Measurements from ENCODE around the gene EDEM2. TPM values are rescaled to one million over a fixed set of nuclear protein-coding genes. Genes with fewer than 3 reads are reported as not detected.
A peak's percentile ranks its signal among the peaks of the same experiment; 100 is the strongest.

EDEM2 gene
- polyA plus RNA-seq, 1 donor from 2014 or later: 13.3 TPM

DNA sequence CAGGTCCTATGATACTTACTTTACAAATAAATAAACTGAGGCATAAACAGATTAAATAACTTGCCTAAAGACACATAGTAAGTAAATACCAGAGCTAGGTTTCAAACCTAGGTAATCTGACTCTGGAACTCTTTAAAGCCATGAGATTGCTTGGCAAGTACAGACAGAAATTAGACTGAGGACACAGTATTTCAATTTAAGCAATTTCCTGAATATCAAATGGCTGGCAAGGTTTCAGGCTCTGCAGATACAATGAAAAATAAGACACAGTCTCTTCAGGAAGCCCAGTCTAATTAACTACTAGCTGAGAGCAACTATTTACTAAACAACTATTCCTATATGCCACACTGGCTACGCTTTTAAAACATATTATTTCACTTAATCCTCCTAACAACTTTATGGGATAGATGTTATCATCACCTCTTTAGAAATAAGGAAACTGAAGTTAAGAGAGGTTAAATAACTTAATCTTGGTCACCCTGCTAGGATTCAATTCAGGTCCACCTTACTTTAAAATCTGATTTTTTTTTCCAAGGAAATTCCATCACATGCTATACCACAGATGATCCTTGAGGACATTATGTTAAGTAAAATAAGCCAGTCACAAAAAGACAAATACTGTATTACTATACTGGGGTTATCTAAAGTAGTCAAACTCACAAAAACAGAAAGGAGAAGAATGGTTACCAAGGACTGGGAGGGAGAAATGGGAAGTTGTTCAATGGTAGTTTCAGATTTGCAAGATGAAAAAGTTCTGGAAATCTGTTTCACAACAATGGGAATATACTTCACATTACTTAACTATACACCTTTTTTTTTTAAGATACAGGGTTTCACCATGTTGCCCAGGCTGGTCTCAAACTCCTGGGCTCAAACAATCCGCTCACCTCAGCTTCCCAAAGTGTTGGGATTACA, 58.6 kb downstream of the EDEM2 start:
- H3K4me3 ChIP-seq (ENCODE audit: low read length): peak overlapping the region; percentile 2
- TF ChIP-seq, protein P1, sequence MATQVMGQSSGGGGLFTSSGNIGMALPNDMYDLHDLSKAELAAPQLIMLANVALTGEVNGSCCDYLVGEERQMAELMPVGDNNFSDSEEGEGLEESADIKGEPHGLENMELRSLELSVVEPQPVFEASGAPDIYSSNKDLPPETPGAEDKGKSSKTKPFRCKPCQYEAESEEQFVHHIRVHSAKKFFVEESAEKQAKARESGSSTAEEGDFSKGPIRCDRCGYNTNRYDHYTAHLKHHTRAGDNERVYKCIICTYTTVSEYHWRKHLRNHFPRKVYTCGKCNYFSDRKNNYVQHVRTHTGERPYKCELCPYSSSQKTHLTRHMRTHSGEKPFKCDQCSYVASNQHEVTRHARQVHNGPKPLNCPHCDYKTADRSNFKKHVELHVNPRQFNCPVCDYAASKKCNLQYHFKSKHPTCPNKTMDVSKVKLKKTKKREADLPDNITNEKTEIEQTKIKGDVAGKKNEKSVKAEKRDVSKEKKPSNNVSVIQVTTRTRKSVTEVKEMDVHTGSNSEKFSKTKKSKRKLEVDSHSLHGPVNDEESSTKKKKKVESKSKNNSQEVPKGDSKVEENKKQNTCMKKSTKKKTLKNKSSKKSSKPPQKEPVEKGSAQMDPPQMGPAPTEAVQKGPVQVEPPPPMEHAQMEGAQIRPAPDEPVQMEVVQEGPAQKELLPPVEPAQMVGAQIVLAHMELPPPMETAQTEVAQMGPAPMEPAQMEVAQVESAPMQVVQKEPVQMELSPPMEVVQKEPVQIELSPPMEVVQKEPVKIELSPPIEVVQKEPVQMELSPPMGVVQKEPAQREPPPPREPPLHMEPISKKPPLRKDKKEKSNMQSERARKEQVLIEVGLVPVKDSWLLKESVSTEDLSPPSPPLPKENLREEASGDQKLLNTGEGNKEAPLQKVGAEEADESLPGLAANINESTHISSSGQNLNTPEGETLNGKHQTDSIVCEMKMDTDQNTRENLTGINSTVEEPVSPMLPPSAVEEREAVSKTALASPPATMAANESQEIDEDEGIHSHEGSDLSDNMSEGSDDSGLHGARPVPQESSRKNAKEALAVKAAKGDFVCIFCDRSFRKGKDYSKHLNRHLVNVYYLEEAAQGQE (IDR thresholded peaks at IDR 0.05; ENCODE audit: borderline replicate concordance): no peak
- TF ChIP-seq EP300 (conservative IDR thresholded peaks at IDR 0.05; ENCODE audit: poor library complexity, severe bottlenecking) (no peak), RAD21 (conservative IDR thresholded peaks at IDR 0.05) (no peak), MXI1 (conservative IDR thresholded peaks at IDR 0.05; ENCODE audit: poor library complexity, severe bottlenecking) (no peak), EZH2 (IDR thresholded peaks at IDR 0.05; ENCODE audit: borderline replicate concordance, insufficient read depth, low read length, poor library complexity, severe bottlenecking) (no peak), SMC3 (conservative IDR thresholded peaks at IDR 0.05; ENCODE audit: poor library complexity) (no peak), POLR2AphosphoS5 (IDR thresholded peaks at IDR 0.05) (no peak)
- TF ChIP-seq, protein P2, sequence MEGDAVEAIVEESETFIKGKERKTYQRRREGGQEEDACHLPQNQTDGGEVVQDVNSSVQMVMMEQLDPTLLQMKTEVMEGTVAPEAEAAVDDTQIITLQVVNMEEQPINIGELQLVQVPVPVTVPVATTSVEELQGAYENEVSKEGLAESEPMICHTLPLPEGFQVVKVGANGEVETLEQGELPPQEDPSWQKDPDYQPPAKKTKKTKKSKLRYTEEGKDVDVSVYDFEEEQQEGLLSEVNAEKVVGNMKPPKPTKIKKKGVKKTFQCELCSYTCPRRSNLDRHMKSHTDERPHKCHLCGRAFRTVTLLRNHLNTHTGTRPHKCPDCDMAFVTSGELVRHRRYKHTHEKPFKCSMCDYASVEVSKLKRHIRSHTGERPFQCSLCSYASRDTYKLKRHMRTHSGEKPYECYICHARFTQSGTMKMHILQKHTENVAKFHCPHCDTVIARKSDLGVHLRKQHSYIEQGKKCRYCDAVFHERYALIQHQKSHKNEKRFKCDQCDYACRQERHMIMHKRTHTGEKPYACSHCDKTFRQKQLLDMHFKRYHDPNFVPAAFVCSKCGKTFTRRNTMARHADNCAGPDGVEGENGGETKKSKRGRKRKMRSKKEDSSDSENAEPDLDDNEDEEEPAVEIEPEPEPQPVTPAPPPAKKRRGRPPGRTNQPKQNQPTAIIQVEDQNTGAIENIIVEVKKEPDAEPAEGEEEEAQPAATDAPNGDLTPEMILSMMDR (IDR thresholded peaks at IDR 0.05; ENCODE audit: poor library complexity, severe bottlenecking): no peak
- H3K9ac ChIP-seq (ENCODE audit: low read length): no peak overlapping the region
- H3K36me3 ChIP-seq (ENCODE audit: insufficient read depth, low read length): no peaks in the 10 kb centered on the region
- H3K9me2 ChIP-seq (ENCODE audit: insufficient read depth, low read length): no peaks in the 10 kb centered on the region
- H3K79me2 ChIP-seq (replicated peaks; ENCODE audit: insufficient read depth, low read length): peaks cover 67% of the 10 kb centered on the region
- H3K27ac ChIP-seq (ENCODE audit: low read length): no peak overlapping the region
- H3K9me3 ChIP-seq (ENCODE audit: low read length): no peaks in the 10 kb centered on the region
- no peaks in the 10 kb centered on the region for H3K27me3 ChIP-seq (ENCODE audit: insufficient read depth, low read depth, low read length)
- no peaks in the 10 kb centered on the region for H3F3A ChIP-seq (ENCODE audit: insufficient read depth, low read length, poor library complexity, severe bottlenecking)
- H2AFZ ChIP-seq (ENCODE audit: low read depth, low read length): no peak overlapping the region
- no peaks in the 10 kb centered on the region for H4K20me1 ChIP-seq (ENCODE audit: insufficient read depth)
- no peak overlapping the region for H3K4me2 ChIP-seq (ENCODE audit: low read length)

DNA sequence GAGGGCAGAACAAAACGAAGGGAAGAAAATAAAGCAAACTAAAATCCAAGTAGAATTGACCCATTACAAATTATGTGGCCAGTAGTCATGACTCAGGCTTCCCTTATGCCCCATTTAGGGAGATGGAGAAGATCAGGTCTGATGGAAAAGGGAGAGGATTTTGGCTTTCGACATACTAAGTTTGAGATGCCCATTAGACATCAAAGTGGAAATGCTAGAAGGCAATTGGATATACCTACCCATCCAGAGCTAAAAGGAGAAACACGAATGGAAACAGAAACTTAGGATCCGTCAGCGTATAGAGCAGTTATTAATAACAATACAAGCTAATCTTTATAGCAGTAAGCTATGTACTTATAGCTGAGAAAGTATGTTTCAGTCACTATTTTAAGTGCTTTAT, 59.3 kb downstream of the EDEM2 start:
- no peak overlapping the region for H3K27ac ChIP-seq (ENCODE audit: low read length)
- TF ChIP-seq TAF1 (IDR thresholded peaks at IDR 0.05; ENCODE audit: low read depth) (no peak), POLR2AphosphoS5 (IDR thresholded peaks at IDR 0.05) (no peak), MXI1 (conservative IDR thresholded peaks at IDR 0.05; ENCODE audit: poor library complexity, severe bottlenecking) (no peak), RAD21 (conservative IDR thresholded peaks at IDR 0.05) (no peak), EP300 (conservative IDR thresholded peaks at IDR 0.05; ENCODE audit: poor library complexity, severe bottlenecking) (no peak), SMC3 (conservative IDR thresholded peaks at IDR 0.05; ENCODE audit: poor library complexity) (no peak), EZH2 (IDR thresholded peaks at IDR 0.05; ENCODE audit: borderline replicate concordance, insufficient read depth, low read length, poor library complexity, severe bottlenecking) (no peak)
- TF ChIP-seq, protein P2 (IDR thresholded peaks at IDR 0.05; ENCODE audit: poor library complexity, severe bottlenecking): no peak
- TF ChIP-seq, protein P1 (IDR thresholded peaks at IDR 0.05; ENCODE audit: borderline replicate concordance): no peak

More for the DNA sequence above, 59.3 kb downstream of the EDEM2 start:
- H4K20me1 ChIP-seq (ENCODE audit: insufficient read depth): no peaks in the 10 kb centered on the region
- H3K36me3 ChIP-seq (ENCODE audit: insufficient read depth, low read length): no peaks in the 10 kb centered on the region
- H3F3A ChIP-seq (ENCODE audit: insufficient read depth, low read length, poor library complexity, severe bottlenecking): no peaks in the 10 kb centered on the region
- H3K4me2 ChIP-seq (ENCODE audit: low read length): no peak overlapping the region
- H3K27me3 ChIP-seq (ENCODE audit: insufficient read depth, low read depth, low read length): no peaks in the 10 kb centered on the region
- H3K4me3 ChIP-seq (ENCODE audit: low read length): peak overlapping the region; percentile 2
- H3K79me2 ChIP-seq (replicated peaks; ENCODE audit: insufficient read depth, low read length): peaks cover 74% of the 10 kb centered on the region
- no peaks in the 10 kb centered on the region for H3K9me2 ChIP-seq (ENCODE audit: insufficient read depth, low read length)
- no peak overlapping the region for H3K9ac ChIP-seq (ENCODE audit: low read length)
- H2AFZ ChIP-seq (ENCODE audit: low read depth, low read length): no peak overlapping the region
- H3K9me3 ChIP-seq (ENCODE audit: low read length): no peaks in the 10 kb centered on the region

Measured in neural cell (in vitro differentiated cells).